RWPE2 (cell line): ENCODE measurements around the gene MTMR2.
"Not testable (repeated sequence)": the region's sequence is repeated elsewhere in the genome, so short reads cannot be mapped to it uniquely, and the experiment has no call there.

Experiments used
- ATAC-seq: fragments of 200-7000 bp; cut with Tn5 transposase; 3 replicates; pipeline ENCODE4 v1.9.1; 2021; ENCODE audit warnings: low read depth
- DNase-seq: peaks from one replicate; pipeline ENCODE4 v3.0.0-alpha.2; 2020; ENCODE audit warnings: low spot score
- H3K27ac ChIP-seq: fragments of 450-650 bp; 2 replicates; pipeline ENCODE4 v1.5.1; 2017; ENCODE audit warnings: mild to moderate bottlenecking; ENCODE audit not compliant: poor library complexity, severe bottlenecking
- H3K27me3 ChIP-seq: fragments of 250-450 bp; sonication (Bioruptor Pico); 2 replicates; pipeline ENCODE4 v1.5.1; 2021; ENCODE audit warnings: mild to moderate bottlenecking, moderate library complexity; ENCODE audit not compliant: insufficient read depth, poor library complexity, severe bottlenecking
- H3K36me3 ChIP-seq: fragments of 250-450 bp; sonication (Bioruptor Pico); 2 replicates; pipeline ENCODE4 v1.5.1; 2020; ENCODE audit warnings: low read depth, mild to moderate bottlenecking, moderate library complexity
- H3K4me1 ChIP-seq: fragments of 250-450 bp; sonication (Bioruptor Pico); 2 replicates; pipeline ENCODE4 v1.5.1; 2021; ENCODE audit warnings: mild to moderate bottlenecking, moderate library complexity; ENCODE audit not compliant: insufficient read depth, poor library complexity, severe bottlenecking
- H3K4me3 ChIP-seq: fragments of 250-450 bp; sonication (Bioruptor Pico); 2 replicates; pipeline ENCODE4 v1.5.1; 2021; ENCODE audit warnings: mild to moderate bottlenecking, moderate library complexity; ENCODE audit not compliant: severe bottlenecking
- H3K9me3 ChIP-seq: fragments of 250-450 bp; sonication (Bioruptor Pico); 2 replicates; pipeline ENCODE4 v1.5.1; 2021; ENCODE audit warnings: mild to moderate bottlenecking, moderate library complexity; ENCODE audit not compliant: severe bottlenecking
- CTCF ChIP-seq: fragments of 450-650 bp; IDR thresholded peaks from one replicate; pipeline ENCODE4 v1.5.1; 2017; ENCODE audit warnings: mild to moderate bottlenecking, moderate library complexity; ENCODE audit not compliant: poor library complexity, severe bottlenecking

MTMR2 gene

GRCh38 chr11:95867105-95867504 is 56.8 kb downstream of the MTMR2 start:
- DNase-seq (no peak), ATAC-seq (no peak)
- H3K9me3 ChIP-seq = no peaks in the 10 kb centered on the region
- no peak overlapping the region for H3K27ac ChIP-seq
- no peaks in the 10 kb centered on the region for H3K4me1 ChIP-seq
- no peaks in the 10 kb centered on the region for H3K27me3 ChIP-seq
- peaks cover 25% of the 10 kb centered on the region for H3K36me3 ChIP-seq
- H3K4me3 ChIP-seq = no peak overlapping the region
- TF ChIP-seq CTCF = no peak

DNA sequence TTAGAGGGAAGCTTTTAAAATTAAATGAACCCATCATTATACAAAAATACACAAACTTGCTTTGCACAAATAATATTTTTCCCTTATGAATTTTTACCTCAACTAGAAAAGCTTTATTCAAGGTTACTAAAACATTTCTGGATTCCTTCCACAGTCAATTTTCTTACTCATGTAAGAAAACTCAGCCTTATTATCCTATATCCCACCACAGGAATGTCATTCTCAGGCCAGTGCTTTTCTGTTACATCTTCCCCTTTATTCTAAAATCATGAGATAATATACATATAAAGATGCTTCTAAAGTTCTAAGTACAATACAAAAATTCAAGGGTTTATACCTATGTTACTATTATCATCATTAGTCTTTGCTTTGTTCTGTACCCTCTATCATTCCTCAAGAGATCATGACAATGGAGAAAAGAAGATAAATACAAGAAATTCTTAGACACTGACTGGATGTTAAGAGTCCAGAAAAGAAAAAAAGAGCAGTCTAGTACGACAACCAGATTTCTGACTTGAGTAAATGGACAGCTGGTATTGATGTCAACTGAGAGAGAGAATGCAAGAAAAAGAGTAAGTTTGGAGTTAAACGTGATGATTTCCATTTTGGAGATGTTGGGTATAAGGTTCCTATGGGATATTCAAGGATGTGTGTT is 60.3 kb downstream of the MTMR2 start:
- Histone ChIP-seq H3K36me3 (peaks cover 42% of the 10 kb centered on the region), H3K27ac (no peak overlapping the region), H3K9me3 (no peaks in the 10 kb centered on the region), H3K4me3 (no peak overlapping the region), H3K27me3 (no peaks in the 10 kb centered on the region), H3K4me1 (no peaks in the 10 kb centered on the region)
- ATAC-seq = no peak
- DNase-seq = no peak
- no peak for TF ChIP-seq CTCF

DNA sequence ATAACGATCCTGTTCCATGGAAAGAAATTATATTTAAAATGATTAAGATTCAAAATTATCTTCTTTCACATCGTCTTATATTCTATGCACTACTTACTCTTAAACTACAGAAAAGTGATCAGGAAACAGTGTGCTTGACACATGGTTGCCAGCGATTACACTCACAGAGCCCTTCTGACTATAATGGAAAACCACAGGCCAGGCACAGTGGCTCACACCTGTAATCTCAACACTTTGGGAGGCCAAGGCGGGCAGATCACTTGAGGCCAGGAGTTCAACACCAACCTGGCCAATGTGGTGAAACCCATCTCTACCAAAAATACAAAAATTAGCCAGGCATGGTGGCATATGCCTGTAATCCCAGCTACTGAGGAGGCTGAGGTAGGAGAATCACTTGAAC is 63.9 kb downstream of the MTMR2 start:
- H3K27me3 ChIP-seq, H3K9me3 ChIP-seq, DNase-seq, H3K4me1 ChIP-seq, ATAC-seq, H3K4me3 ChIP-seq, H3K27ac ChIP-seq: not testable (repeated sequence)
- peaks cover 57% of the 10 kb centered on the region for H3K36me3 ChIP-seq

- H3K4me1 ChIP-seq, H3K27me3 ChIP-seq, ATAC-seq, H3K4me3 ChIP-seq, H3K9me3 ChIP-seq, DNase-seq, H3K27ac ChIP-seq: not testable (repeated sequence)
- H3K36me3 ChIP-seq = peaks cover 40% of the 10 kb centered on the region
Observed at GRCh38 chr11:95854362-95854761, 69.5 kb downstream of the MTMR2 start.

- Histone ChIP-seq H3K4me1 (no peaks in the 10 kb centered on the region), H3K27ac (no peak overlapping the region), H3K9me3 (no peaks in the 10 kb centered on the region), H3K4me3 (no peak overlapping the region), H3K36me3 (peaks cover 42% of the 10 kb centered on the region), H3K27me3 (no peaks in the 10 kb centered on the region)
- ATAC-seq = no peak
- no peak for TF ChIP-seq CTCF
- DNase-seq = no peak
Observed at GRCh38 chr11:95853862-95854261, 70.0 kb downstream of the MTMR2 start.

GRCh38 chr11:95853138-95853537 is 70.8 kb downstream of the MTMR2 start:
- ATAC-seq = no peak

More at GRCh38 chr11:95853138-95853537, 70.8 kb downstream of the MTMR2 start:
- no peaks in the 10 kb centered on the region for H3K27me3 ChIP-seq
- H3K27ac ChIP-seq = no peak overlapping the region
- DNase-seq = no peak
- H3K36me3 ChIP-seq = peaks cover 42% of the 10 kb centered on the region
- no peak for TF ChIP-seq CTCF
- H3K4me3 ChIP-seq = no peak overlapping the region
- H3K4me1 ChIP-seq = no peaks in the 10 kb centered on the region
- H3K9me3 ChIP-seq = no peaks in the 10 kb centered on the region
